Measurements from ENCODE around the gene POTEJ. TPM values are rescaled to one million over a fixed set of nuclear protein-coding genes. Genes with fewer than 3 reads are reported as not detected.
A peak's percentile ranks its signal among the peaks of the same experiment; 100 is the strongest.
"Not testable (repeated sequence)": the region's sequence is repeated elsewhere in the genome, so short reads cannot be mapped to it uniquely, and the experiment has no call there.

Gene POTEJ
- not detected for total RNA-seq

DNA sequence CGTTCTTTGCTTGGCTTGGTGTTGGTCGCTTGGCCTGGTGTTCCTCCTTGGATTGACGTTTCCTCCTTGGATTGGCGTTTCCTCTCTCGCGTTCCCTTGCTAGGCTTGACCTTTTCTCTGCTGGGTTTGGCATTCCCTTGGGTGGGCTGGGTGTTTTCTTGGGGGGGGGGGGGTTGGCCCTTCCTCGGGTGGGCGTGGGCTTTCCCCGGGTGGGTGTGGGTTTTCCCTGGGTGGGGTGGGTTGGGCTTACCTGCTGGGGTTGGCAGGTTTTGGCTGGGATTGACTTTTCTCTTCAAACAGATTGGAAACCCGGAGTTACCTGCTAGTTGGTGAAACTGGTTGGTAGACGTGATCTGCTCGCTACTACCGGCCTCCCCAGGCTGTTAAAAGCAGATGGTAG lies at the start of gene POTEJ:
POTEJ (plus strand) TSS at position 301 of the 400 bp plus-strand sequence; CDS start at position 394, 93 bp downstream.
- CTCF ChIA-PET; H3K36me3 Mint-ChIP-seq (ENCODE audit: low read depth); H3K4me3 Mint-ChIP-seq; H3K9me3 Mint-ChIP-seq; H3K27ac Mint-ChIP-seq; intact Hi-C loops (cut with micrococcal nuclease); H3K4me1 Mint-ChIP-seq (ENCODE audit: low read depth); H3K27me3 Mint-ChIP-seq (ENCODE audit: low read depth); DNase-seq: not testable (repeated sequence)

DNA sequence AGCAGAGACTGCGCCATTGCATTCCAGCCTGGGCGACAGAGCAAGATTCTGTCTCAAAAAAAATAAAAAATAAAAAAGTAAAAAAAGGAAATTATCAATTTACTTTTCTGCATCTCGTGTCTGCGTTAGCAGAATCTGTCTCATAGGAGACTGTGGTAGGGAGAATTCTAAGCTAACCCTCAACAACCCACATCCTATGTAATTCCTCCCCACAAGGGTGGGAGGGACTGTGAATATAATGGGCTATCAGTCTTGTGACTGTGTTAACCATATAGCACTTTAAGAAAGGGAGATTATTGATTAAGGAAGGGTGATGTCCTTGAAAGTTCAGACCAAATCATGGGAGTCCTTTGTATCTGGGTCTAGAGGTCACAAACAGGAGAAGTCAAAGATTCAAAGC lies 45.1 kb upstream of the POTEJ start:
- intact Hi-C loops (cut with micrococcal nuclease); DNase-seq; H3K36me3 Mint-ChIP-seq (ENCODE audit: low read depth); H3K4me3 Mint-ChIP-seq; H3K27ac Mint-ChIP-seq; H3K4me1 Mint-ChIP-seq (ENCODE audit: low read depth); H3K27me3 Mint-ChIP-seq (ENCODE audit: low read depth); CTCF ChIA-PET; H3K9me3 Mint-ChIP-seq: not testable (repeated sequence)

DNA sequence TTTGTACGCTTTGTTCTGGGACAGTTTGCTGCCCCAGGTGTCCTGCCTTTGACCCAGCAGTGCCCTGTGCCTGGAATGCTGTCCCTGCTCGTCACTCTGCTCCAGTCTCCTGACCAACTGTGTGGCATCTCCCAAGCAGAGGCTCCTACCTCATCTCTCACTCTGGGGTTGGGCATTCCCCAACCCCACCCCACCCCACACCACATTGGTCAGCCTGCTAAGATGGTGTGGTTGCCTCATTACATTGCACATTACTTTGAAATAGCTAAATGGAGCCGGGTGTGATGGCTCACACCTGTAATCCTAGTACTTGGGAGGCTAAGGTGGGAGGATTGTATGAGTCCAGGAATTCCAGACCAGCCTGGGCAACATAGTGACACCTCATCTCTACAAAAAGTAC lies 39.3 kb upstream of the POTEJ start:
- H3K27me3 Mint-ChIP-seq (ENCODE audit: low read depth); intact Hi-C loops (cut with micrococcal nuclease): not testable (repeated sequence)

DNA sequence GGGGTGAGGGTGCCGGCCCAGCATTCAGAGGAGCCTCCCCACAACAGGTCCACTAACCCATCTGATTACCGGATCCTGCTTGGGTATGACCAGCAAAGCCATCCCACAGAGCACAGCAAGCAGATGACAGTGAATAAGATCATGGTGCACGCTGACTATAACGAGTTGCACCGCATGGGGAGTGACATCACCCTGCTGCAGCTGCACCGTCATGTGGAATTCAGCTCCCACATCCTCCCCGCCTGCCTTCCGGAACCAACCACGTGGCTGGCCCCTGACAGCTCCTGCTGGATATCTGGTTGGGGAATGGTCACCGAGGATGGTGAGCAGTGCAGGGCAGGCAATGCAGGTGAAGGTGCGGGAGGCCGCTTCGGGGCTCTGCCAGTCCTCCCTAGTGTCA lies 37.0 kb upstream of the POTEJ start:
- H3K36me3 Mint-ChIP-seq (ENCODE audit: low read depth); H3K9me3 Mint-ChIP-seq; DNase-seq; H3K27me3 Mint-ChIP-seq (ENCODE audit: low read depth); intact Hi-C loops (cut with micrococcal nuclease); CTCF ChIA-PET; H3K27ac Mint-ChIP-seq; H3K4me3 Mint-ChIP-seq; H3K4me1 Mint-ChIP-seq (ENCODE audit: low read depth): not testable (repeated sequence)

More for the DNA sequence above, 39.3 kb upstream of the POTEJ start:
- H3K27ac Mint-ChIP-seq; H3K36me3 Mint-ChIP-seq (ENCODE audit: low read depth); DNase-seq; H3K4me3 Mint-ChIP-seq; CTCF ChIA-PET; H3K9me3 Mint-ChIP-seq; H3K4me1 Mint-ChIP-seq (ENCODE audit: low read depth): not testable (repeated sequence)

DNA sequence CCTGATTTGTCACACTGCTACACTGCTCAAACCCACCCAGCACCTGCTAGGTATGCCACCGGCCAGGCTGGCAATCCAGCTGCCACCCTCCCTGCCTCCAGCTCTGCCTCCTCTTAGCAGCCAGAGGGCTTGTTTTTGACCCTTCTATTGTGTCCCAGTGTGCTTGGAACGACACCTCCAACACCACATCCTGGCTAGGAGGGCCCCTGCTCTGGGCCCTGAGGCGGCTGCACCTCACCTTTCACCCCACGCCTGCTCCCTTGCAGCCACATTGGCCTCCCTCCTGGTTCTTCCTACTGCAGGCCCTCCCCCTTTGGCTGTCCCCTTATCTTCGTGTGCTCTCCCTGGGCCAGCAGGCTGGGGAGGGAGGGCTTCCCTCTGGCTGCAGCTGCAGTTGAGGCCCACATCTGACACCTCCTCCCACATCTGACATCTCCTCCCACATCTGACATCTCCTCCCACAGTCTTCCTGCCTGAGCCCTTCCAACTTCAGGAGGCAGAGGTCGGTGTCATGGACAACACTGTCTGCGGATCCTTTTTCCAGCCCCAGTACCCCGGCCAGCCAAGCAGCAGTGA lies 34.9 kb upstream of the POTEJ start:
- H3K27me3 Mint-ChIP-seq (ENCODE audit: low read depth); H3K27ac Mint-ChIP-seq; CTCF ChIA-PET; H3K4me1 Mint-ChIP-seq (ENCODE audit: low read depth); DNase-seq; H3K4me3 Mint-ChIP-seq; intact Hi-C loops (cut with micrococcal nuclease); H3K9me3 Mint-ChIP-seq; H3K36me3 Mint-ChIP-seq (ENCODE audit: low read depth): not testable (repeated sequence)

DNA sequence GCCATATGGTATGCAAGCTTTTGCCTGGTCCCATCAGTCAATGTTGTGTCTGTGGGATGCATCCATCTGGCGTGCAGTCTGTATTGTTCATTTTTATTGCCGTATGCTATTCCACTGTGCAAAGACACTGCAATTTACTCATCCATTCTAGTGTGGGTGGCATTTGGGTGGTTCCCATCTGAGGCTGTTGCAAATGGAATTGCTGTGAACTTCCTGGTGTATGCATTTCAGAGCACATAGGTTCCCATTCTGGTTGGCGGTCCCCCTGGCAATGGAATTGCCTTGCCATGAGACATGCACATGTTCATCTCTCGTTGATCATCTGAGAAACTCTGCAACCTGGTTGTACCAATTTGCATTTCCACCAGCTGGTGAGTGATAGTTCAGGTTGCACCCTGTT lies 33.7 kb upstream of the POTEJ start:
- H3K9me3 Mint-ChIP-seq; CTCF ChIA-PET; intact Hi-C loops (cut with micrococcal nuclease): not testable (repeated sequence)

DNA sequence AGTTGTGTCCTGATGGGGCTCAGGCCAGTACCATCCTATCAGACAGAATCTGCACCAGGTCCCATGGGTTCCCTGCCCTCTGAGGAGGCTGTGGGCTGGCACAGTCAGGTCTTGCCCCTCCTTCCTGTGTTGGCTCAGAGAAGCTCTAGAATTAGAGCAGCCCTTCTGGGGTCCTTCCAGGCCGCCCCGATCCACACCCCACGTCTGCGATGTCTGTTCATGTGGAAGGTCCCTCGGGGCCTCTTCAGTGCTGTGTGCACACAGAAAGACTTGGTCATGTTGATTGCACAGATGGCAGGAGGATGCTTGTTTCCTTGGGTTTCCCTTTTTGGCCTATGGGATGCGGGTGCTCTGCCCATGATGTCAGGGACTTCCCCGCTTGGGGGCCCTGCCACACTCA lies 32.1 kb upstream of the POTEJ start:
- H3K4me1 Mint-ChIP-seq (ENCODE audit: low read depth); DNase-seq; intact Hi-C loops (cut with micrococcal nuclease); H3K4me3 Mint-ChIP-seq; H3K27ac Mint-ChIP-seq; H3K9me3 Mint-ChIP-seq; H3K36me3 Mint-ChIP-seq (ENCODE audit: low read depth); CTCF ChIA-PET; H3K27me3 Mint-ChIP-seq (ENCODE audit: low read depth): not testable (repeated sequence)

More for the DNA sequence above, 33.7 kb upstream of the POTEJ start:
- not testable (repeated sequence) for H3K36me3 Mint-ChIP-seq (ENCODE audit: low read depth); DNase-seq; H3K27ac Mint-ChIP-seq; H3K4me1 Mint-ChIP-seq (ENCODE audit: low read depth); H3K4me3 Mint-ChIP-seq; H3K27me3 Mint-ChIP-seq (ENCODE audit: low read depth)

DNA sequence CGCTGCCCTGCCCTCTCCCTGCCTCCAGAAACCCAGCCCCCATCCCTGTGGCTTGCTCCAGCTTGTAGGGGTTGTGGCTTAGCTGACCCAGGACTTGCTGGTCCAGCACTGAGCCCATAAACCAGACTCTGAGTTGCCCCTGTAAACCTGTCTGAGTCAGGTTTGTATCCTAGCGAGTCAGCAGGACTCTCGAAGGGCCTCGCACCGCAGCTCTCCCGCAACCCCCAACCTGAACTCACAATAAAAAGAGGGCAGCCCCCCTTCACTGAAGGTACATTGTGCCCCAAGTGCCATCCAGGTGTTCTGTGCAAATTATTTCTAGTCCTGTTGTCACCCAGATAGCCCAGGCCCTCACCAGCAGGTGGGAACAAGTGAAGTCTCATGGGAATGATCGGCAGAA lies 29.7 kb upstream of the POTEJ start:
- intact Hi-C loops (cut with micrococcal nuclease); H3K27ac Mint-ChIP-seq; CTCF ChIA-PET; H3K4me3 Mint-ChIP-seq; H3K27me3 Mint-ChIP-seq (ENCODE audit: low read depth); H3K36me3 Mint-ChIP-seq (ENCODE audit: low read depth); H3K4me1 Mint-ChIP-seq (ENCODE audit: low read depth); H3K9me3 Mint-ChIP-seq; DNase-seq: not testable (repeated sequence)

DNA sequence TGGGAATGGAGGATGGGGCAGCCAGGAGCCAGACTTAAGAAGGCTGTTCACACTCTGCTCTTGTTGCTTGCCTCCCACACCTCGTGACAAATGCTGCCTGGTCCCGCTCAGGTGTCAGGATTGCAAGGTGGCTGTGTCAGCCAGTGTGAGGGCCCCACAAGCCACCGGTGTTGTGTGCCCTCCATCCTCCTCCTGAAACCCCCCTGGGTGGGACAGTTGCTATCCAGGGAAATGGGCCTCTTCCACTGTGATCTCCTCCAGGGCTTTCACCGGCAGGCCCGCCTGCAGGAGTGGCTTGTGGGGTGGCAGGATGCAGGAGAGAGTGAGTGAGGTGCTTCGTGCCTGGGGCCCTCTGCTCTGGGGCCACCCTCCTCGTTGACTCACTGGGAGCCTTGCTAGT lies 28.3 kb upstream of the POTEJ start:
- H3K36me3 Mint-ChIP-seq (ENCODE audit: low read depth); CTCF ChIA-PET; H3K27ac Mint-ChIP-seq; intact Hi-C loops (cut with micrococcal nuclease); H3K4me1 Mint-ChIP-seq (ENCODE audit: low read depth); DNase-seq; H3K4me3 Mint-ChIP-seq; H3K9me3 Mint-ChIP-seq; H3K27me3 Mint-ChIP-seq (ENCODE audit: low read depth): not testable (repeated sequence)

DNA sequence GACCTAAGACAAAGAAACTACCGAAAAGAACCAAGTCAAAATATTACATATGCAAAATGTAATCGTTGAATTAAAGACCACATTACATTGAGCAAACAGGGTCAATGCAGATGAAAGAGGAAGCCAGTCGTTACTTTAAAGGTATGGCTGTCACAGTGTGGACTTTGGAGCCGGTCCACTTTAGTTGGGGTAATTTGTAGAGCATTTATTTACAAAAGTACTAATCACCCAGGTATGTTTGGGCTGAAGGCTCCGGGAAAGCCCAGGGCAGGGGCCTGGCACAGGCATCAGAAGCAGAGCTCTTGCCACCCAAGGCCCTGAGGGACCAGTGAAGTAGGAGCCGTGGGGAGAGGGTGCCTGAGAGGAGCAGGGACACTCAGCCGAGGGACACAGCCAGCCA lies 27.7 kb upstream of the POTEJ start:
- H3K4me3 Mint-ChIP-seq; H3K9me3 Mint-ChIP-seq; CTCF ChIA-PET; H3K27ac Mint-ChIP-seq; intact Hi-C loops (cut with micrococcal nuclease); H3K36me3 Mint-ChIP-seq (ENCODE audit: low read depth); H3K4me1 Mint-ChIP-seq (ENCODE audit: low read depth); H3K27me3 Mint-ChIP-seq (ENCODE audit: low read depth); DNase-seq: not testable (repeated sequence)

DNA sequence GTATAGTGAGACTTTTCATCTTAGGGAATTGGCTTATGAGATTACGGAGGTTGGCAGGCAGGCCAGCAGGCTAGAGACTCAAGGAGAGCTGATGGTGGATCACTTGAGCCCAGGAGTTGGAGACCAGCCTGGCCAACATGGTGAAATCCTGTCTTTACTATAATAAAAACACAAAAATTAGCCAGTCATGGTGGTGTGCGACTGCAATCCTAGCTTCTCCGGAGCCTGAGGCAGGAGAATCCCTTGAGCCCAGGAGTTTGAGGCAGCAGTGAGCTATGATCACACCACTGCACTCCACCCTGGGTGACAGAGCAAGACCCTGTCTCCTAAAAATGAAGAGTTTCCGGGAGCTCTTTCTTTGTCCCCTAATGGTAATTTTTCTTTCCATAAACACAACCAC lies 26.5 kb upstream of the POTEJ start:
- CTCF ChIA-PET; H3K27ac Mint-ChIP-seq; H3K9me3 Mint-ChIP-seq; DNase-seq; H3K4me3 Mint-ChIP-seq; H3K36me3 Mint-ChIP-seq (ENCODE audit: low read depth); H3K27me3 Mint-ChIP-seq (ENCODE audit: low read depth); H3K4me1 Mint-ChIP-seq (ENCODE audit: low read depth); intact Hi-C loops (cut with micrococcal nuclease): not testable (repeated sequence)

DNA sequence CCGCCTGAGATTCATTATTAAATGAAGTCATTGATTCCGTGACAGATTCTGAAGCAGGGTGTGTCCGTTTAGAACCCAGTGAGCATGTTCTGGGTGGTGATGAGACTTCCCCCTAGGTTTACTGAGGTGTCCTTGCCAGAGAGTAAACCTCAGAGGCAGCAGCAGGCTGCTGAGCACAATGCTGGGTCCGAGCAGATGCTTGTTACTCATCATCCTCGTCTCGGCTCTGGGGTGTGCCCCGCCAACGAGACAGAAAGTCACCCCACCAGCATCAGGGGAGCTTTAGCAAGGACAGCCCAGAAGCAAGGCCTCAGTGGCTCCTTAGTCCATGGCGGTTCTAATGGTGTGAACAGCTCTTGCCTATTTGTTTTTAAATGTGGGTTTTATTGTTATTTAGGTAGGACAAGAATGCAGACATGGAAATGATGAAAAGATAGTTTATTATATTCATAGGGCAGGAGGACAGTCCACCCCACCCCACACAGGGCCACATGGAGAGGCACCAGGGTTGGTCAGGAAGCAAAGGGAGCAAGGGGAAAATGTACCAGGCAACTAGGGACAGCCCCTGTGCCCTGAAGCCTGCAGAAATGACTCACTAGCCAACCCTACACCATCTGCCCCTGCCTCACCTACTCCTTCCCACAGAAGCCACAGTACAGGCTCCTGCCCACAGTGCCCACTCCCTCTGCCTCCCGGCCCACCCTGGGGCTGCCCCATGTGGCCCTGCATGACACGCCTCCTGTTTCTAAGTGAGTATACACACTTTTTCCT lies 22.4 kb upstream of the POTEJ start:
- not testable (repeated sequence) for H3K27ac Mint-ChIP-seq; H3K27me3 Mint-ChIP-seq (ENCODE audit: low read depth)
- peak; percentile 15 for DNase-seq

DNA sequence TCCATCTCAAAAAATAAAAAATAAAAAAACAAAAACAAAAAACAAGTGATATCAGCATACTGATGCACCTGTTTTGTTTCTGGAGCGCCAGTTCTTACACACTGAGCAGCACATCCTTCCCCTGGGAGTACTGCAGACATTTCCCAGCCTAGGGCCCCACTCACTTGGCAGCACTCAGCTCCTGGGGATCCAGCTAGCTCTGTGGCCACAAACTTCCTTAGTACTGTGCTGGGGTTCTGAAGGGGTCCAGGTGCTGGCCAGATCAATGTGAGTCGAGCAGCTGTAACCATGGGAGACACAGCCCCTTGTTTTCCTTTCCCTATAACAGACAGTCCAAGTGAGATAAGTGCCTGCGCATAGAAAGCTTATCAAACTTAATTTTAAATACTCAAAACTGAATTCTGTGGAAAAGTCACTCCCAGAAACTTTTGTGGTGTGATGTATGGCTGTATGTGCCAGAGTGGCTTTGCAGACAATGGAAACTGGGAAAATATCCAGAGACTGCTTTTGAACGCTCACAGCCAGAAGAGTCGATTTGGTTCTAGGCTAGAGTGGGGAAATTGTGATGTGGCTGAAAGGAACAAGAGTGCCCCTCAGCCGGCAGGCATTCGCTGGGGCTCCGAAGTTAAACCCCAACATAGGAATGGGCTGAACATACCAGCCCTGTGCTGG lies 20.9 kb upstream of the POTEJ start:
- H3K27ac Mint-ChIP-seq; H3K4me3 Mint-ChIP-seq; H3K4me1 Mint-ChIP-seq (ENCODE audit: low read depth); CTCF ChIA-PET; DNase-seq; H3K27me3 Mint-ChIP-seq (ENCODE audit: low read depth); H3K9me3 Mint-ChIP-seq; intact Hi-C loops (cut with micrococcal nuclease); H3K36me3 Mint-ChIP-seq (ENCODE audit: low read depth): not testable (repeated sequence)

More for the DNA sequence above, 22.4 kb upstream of the POTEJ start:
- H3K36me3 Mint-ChIP-seq (ENCODE audit: low read depth); intact Hi-C loops (cut with micrococcal nuclease); H3K4me3 Mint-ChIP-seq; H3K9me3 Mint-ChIP-seq; H3K4me1 Mint-ChIP-seq (ENCODE audit: low read depth); CTCF ChIA-PET: not testable (repeated sequence)

Measured in activated naive CD4-positive, alpha-beta T cell treated with anti-CD3 and anti-CD28 coated beads for 36 hours (primary cell).